ENCODE results near the gene KRT74. TPM values are rescaled to one million over a fixed set of nuclear protein-coding genes. Genes with fewer than 3 reads are reported as not detected.

The KRT74 gene
- total RNA-seq, 1 donor from 2014 or later: 0.10 TPM

DNA sequence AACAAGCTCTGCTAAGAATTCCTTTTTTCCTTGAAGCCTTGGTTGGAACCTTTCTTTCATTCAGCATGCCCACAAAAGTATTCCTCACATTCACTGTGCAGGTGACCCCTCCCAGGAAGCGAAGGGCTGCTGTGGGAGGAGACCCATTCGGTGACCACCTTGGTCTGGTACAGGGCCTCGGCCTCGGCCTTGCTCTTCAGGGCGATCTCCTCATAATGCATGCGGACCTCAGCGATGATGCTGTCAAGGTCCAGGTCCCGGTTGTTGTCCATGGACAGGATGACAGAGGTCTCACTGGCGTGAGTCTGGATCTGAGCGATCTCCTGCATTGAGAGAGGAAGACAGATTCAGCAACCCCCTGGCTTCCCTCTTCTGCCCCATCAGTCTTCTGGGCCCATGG is 3.1 kb downstream of the KRT74 start:
- no peak for DNase-seq

DNA sequence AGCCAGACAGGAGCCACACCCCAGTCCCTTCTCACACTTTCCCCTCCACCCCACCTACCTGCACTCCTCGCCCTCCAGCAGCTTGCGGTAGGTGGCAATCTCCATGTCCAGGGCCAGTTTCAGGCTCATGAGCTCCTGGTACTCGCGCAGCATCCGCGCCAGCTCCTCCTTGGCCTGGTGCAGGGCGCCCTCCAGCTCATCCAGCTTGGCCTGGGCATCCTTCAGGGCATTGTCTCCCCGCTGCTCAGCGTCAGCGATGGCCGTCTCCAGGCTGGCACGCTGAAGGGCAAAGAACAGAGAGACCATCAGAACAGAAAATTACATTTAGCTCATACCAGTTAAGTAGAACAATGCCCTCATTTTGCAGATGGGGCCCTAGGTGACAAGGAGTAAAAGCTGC is 5.5 kb downstream of the KRT74 start:
- DNase-seq: no peak

DNA sequence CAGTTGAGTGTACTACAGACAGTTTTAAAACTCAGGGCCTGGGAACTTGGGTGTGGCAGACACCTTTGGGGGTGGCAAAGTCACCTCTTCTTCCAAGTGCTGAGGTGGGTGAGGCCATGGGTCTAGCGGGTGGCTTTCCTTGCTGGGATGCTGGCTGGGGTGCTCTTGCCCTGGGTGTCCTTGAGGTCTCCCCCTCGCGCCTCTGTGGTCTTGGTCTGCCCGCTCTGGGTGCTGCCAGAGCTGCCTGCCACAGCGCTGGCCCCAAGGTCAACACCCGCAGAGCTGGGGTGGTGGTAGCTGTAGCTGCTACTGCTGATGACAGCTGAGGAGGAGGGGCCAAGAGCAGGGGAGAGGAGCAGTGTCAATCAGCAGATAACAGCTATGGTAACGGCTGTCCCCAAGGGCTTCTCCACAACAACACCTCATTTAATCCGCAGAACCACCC is 6.8 kb downstream of the KRT74 start:
- peak; percentile 28 for DNase-seq

DNA sequence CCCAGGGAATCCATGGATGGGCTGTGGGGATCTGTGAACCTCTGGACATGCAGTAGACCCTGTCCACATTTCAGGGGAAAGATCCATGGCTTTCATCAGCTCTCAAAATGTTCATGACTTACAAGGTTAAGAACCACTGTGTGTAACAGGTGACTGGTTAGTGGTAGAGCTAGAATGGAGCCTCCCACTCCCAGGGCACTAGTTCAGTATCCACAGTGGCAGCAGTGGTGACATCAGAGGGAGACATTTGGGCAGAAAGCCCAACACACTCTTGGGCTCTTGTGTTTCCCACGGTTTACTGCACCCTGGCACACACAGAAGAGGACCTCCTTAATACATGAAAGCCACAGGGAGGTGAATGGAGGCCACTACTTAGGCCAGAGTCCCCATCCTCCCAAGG is 9.1 kb downstream of the KRT74 start:
- no peak for DNase-seq

DNA sequence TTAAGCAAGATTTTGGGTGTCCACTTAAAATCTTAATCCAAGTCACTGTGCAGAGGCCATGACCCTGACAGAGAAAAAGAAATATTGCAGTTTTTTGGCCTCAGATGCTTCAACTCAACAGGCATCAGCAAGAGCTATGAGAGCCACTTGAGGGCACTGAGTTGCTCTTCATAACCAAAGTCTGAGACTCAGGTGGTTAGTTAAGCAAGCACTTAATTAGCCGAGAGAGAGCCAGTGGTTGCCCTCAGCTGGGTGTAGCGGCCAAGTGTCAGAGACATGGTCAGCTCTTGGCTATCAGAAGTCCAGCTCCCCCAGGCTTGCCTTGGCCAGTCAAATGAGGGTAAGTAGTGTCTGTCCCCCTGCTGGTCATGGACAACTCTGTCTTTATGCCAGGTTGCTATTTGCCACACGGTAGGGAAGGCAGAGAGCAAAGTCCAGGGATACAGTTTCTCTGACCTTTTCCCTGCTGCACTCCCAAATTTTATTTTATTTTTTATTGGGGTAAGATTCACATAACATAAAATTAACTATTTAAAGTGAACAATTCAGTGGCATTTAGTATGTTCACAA is 11.7 kb downstream of the KRT74 start:
- no peak for DNase-seq

DNA sequence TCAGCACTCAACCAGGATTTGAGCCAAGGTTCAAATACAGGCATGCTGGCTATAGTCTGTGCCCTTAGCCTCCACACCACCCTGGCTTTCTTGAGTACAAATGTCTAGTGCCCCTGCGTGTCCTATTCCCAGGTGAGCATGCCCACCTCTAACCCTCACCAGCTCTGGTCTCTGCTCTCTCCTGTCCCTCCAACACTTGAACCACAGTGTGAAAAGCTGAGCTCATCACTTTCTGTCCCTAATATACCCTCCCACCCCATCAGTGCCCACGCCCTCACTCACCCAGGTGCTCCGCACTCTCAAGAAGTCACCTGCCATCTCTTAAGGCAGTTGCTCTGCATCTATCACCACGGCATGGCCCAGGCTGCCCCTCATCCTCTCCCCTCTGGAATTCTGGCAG is 13.7 kb downstream of the KRT74 start:
- DNase-seq: no peak

DNA sequence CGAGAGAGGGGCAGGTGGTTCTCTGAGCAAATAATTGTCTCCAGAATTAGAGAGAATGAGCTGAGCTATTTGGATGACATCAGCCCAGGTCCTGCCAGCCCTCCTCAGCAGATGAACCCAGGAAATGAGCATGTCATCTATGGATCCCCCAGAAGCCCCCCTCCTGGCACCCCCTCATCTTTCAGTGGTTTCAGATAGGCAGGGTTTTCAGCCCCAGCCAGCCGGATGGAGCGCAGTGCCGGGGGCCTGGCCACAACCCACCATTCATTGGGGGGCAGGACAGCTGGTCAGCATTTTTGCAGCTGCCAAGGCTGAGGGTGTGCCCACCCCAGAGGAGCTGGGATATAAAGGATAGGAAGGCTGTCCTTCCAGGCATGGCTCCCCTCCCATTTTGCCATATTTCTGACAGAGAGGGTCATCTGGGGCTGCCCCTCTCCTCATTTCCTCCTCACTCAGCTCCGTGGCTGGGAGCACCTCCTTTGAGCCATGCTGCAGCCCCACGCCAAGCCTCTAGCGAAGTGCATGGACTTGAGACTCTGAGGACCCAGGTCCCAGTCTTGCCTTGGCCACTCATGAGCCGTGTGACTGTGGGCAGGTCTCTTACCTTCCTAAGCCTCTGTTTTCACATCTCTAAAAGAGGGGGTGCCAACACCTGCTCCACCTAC is 14.7 kb downstream of the KRT74 start:
- peak; percentile 76 for DNase-seq

DNA sequence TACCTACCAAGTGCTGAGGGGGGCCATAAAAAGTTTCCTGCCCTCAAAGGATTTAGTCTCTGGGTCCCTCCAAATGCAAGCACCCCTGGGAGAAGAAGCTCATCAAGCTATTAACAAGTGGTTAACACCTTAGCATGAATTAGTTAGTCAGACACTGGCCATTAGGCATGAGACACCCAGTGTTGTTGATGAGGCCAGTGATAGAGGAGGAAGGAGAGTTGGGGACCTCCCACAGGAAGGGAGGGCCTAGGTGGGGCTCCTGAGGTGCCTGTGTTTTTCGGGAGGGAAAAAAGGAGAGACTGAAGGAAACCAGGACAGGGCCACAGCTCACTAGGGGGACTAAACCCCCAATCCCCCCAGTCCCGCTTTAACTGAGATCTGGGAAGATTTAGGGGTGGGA is 16.2 kb downstream of the KRT74 start:
- no peak for DNase-seq

DNA sequence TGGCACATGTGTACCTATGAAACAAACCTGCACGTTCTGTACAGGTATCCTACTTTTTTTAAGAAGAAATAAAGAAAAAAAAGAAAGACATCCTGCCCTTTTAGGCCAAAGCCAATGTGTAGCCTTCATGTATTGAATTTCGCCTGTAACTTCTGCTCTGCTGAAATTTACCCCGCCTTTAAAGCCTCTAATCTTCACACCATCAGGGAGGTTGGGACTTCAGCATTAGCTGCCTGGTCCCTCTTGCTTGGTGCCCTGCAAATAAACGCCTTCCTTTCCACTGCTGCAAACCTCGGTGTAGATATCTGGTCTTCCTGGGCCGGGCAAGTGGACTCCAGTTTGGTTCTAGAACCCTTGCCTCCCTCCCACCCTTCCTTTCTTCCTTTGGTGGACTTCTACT is 18.1 kb downstream of the KRT74 start:
- DNase-seq: no peak

DNA sequence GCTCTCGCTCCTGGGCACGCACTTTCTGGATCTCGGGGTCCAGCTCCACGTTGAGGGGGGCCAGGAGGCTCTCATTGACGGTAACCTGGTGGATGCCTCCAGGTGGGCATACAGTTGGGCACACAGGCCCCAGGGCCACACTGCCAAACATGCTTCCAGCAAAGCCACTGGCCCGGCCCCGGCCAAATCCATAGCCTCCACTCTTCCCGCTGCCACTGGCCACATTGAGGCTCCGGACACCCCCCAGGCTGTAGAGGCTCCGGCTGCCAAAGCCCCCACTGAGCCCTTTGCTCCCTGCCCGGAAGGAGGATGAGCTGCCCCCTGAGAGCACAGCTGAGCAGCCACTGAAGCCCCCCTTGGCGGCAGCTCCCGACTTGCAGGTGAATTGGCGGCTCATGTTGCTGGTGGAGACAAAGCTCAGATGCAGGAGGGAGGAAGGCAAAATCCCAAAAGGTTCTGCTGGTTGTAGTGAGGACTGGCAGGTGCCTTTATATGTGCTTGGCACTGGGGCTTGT is 20.9 kb downstream of the KRT74 start, which contains the start of gene KRT71:
TSS of gene KRT71 (minus strand) at position 465 of the 515 bp plus-strand sequence. CDS start at position 397, 68 bp downstream.
- DNase-seq: no peak

DNA sequence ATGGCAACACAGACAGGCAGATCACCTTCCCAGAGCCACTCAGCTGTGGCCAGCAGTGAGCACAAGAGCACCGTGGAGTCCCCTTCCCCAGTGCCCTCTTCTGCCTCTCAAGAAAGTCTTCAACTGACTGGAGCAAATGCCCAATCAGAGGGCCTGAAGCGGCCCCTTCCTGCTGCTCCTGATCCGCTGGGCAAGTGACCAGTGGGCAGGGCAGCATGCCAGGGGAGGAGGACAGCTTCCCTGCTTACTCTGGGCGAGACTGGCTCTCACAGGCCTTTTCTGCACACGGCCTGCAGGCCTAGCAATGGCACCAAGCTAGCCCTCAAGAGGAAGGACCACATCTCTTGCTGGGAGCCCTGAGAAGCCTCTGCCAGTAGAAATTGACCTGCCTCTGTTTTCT is 21.6 kb downstream of the KRT74 start:
- no peak for DNase-seq

DNA sequence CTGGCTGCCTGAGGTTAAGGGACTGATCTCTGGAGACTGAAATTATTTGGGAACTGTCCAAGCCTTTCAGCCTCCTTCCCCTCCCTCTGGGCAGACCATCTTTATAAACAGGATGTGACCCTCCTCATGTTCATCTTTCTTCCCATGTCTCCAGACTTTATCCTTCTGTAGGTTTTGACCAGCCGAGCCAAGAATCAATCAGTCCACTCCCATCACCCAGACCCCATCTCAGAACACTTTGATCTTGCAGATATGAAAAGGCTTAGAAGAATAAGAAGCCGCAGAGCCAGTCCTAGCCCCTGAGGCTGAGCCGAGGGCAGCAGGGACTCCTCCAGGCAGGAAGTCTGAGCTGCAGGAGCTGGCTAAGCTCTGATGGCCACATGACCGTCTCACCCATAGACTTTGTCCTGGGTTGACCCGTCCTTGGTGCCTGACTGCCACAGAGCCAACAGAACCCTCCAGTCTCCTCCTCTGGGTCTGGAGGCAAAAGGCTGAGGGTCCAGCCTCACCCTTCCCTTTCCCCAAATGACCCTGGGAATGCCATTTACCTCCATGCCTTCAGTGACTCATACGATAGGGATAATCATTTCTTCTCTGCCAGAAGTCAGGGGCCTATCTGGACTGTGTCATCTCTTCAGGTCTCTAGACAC is 22.3 kb downstream of the KRT74 start:
- DNase-seq: no peak

DNA sequence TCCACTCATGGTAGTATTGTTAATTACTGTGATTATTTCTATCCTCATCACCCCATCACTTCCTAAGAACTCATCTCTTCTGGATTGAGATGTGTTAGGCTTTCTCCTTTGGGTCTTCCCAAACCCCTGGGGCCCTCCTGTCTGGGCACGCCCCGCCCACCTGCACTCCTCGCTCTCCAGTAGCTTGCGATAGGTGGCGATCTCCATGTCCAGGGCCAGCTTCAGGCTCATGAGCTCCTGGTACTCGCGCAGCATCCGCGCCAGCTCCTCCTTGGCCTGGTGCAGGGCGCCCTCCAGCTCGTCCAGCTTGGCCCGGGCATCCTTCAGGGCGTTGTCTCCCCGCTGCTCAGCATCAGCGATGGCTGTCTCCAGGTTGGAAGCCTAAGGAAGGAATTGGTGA is 27.5 kb downstream of the KRT74 start:
- DNase-seq: no peak

DNA sequence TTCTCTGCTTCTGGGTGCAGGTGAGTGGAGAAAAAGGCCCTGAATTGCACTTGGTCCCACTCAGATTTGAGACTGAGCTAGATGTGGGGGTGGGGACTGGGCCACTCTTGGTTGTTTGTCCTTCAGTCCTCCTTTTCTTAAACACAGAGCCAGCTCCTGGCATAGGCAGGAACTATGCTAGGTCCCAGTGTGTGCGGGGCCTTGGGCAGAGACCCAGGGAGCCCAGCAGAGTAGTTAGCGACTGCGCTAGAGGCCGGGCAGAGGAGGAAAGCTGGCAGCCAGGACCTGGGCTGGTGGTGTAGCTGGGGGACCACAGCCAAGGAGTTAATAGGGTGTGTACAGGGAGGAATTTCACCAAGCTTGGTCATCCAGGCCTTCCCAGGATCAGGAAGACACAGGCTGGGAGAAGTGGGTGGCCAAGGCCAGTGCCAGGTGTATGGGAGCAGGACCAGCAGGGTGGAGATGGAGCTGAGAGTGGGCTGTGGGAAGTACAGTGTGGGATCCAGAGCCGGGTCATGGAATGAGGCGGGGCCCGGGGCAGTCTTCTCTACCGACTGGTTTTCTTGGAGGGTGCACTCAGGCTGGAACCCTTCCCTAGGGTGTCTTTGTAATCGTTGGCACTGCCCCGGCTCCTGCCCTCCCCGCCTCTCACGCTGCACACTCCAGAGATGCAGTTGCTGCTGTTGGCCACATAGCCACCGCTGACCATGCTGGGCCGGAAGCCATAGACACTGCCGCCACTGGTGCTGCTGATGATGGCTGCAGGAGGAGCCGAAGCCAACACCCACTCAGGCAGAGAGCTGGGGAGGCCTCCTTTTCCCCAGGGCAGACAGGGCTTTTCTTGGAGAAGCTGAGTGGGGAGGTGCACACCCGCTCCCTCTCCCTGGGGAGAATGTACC is 29.4 kb downstream of the KRT74 start:
- DNase-seq: peak; percentile 35

DNA sequence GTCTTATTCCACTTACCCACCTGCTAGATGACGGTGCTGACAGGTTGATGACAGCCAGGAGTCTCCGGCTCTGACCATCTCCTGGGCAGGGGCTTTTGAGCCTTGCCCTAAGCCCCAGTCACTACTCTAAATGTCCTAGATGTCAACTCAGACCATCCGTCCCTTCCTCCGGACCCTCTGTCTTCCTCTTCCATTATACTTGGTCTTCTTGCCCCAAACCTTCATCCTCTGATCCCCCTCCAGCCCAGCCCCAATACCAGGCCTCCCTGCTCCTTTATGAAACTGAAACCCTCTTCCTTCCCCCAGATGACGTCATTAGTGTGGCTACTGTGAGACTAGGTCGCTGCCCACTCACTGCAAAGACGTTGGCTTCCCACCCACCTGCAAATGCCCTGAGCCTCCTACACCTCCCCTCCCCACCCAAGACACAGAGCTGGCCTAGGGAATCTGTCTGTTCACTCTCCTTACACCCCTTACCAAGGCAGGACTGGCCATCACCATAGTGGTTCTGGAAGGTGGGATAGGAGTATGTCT is 30.8 kb downstream of the KRT74 start:
- no peak for DNase-seq

DNA sequence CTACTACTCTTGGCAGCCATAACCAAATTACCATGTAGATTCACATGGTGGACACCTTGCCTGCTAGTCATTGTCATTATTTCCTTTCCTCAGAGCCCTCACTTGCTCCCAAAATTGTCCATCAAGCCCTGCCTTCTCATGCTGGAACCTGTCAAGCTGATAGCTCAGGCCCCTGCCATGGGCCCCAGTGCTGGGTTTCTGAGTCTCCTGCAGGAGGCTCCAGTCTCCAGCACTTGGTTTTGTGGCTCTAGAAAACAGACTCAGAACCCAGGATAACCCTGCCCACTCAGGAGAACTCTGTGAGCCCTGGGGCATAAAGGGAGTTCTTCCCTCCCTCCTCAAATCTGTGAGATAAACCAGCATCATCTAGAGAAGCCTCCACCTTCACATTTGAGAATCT is 31.5 kb downstream of the KRT74 start:
- no peak for DNase-seq

DNA sequence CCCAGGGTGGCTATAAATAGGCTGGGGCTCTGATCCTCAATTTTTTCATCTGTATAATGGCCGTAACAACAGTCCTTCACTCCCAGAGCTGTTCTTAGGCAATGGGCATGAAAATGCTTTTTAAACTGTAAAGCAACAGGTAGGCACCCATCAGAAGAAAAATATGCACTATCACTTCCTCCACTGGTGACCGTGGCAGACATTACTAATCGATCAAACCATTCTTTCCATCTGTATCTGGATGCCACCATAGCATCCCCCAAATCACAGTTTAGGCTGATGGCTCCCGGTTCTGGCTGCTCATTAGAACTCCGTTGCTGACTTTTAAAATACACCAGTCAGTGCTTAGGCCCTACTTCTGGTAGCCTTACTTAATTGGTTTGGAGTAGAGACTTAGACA is 31.9 kb downstream of the KRT74 start:
- DNase-seq: no peak

DNA sequence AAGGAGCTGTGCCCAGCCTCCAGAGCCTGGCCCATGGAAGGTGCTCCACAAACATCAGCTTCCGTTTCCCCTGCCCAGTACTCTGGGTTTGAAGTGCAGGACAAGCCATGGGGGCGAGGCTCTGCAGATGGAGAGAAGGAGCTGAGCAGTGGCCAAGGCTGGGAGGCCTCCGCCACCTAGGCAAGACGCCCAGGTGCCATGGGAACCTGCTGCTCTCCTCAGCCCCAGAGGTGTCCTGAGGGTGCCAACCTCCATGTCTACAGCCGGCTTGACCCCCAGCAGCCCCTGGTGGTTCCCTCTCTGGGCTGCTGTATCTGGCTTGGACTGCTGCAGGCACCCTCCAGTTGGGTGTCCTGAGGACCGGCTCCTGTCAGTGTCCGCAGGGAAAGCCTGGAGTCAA is 33.1 kb downstream of the KRT74 start:
- no peak for DNase-seq

DNA sequence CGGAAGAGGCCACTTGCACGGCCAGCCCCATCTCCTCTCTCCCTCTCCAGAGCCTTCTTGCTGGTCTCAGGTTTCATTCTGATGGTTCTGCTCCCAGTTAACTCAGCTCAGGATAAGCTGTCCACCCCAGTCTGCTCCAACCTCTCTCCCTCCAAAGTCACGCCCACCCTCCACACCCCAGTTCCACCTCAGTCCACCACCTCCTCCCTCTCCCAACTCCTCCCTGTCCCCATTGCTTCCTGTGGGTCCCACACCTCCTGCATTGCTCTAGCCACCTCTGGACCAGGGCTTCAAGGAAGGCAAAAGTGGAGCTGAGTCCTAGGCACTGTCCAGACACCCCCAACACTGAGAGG is 33.8 kb downstream of the KRT74 start:
- no peak for DNase-seq

DNA sequence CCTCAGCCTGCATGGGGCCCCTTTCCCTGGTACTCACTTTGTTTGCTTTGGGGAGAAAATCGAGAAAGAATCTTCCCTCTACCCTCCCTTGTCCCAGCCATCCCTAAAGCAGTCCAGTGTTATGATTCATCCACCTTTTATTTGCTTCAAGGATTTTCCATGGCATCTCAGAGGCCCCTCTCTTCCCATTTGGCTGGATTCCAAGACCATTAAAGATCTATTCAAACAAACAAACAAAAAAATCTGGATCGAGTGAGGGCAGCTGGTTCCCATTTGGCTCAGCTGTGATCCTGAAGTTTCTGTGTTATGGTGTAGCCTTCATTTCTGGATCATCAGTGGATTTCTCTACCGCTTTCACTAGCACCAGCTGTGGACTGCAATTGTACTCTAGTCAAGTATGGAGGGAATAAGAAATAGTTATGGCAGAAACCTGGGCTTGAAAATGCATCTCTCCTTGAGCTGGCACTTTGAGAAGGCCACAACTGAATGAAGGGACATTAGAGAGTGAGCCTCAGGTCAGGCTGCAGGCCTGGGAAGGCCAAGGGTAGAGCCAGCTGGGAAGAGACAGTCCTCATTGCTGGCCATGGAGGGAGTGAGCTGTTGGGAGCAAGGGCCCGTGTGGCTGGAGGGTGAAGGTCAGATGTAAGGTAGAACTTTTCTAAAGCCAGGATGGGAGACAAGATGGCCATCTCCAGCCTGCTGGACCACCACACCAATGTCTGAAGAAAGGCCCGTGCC is 34.4 kb downstream of the KRT74 start:
- peak; percentile 88 for DNase-seq

DNA sequence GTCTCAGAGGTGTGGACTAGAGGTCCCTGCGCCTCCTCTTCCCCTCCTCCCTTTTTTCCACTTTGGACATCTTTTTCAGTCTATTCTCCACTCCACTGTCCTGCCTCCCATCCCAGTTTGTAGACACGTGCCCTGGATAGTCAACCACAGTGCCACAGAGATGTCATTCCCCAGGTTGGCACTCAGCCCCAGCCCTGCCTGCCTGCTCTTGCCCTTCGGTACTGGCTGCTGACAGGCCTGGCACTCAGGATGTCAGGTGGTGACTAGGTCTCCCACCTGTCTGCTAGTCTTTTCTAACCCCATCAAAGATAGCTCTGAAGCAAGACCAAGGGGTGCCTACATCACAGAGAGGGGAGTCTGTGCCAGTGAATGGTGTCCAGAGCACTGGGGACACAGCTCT is 36.5 kb downstream of the KRT74 start:
- DNase-seq: no peak

DNA sequence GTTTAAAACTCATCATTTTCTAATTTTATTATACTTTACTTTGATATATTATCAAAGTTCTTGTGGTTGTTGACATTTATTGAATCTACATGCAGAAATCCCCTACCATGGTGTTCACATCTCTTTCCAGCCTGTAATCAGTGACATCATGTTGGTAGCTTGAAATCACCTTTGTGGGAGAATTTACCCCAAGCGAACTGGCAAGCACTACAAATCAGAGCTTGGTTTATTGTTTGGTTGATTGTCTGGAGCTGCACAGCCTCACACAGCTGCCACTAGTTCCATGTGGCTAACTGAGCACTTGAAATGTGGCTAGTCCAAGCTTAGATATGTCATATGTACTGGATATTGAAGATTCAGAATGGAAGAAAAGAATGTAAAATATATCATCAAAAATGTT is 38.1 kb downstream of the KRT74 start:
- no peak for DNase-seq
